Right lobe of liver (tissue), 4 donors: ENCODE measurements around the gene LANCL2.

Source experiments
- CTCF ChIP-seq, 4 donors: fragments of 200-600 bp in 3 of 4; fragments of 450-650 bp in 1 of 4; IDR thresholded peaks; one replicate each; pipeline versions ENCODE4 v1.5.1 to v1.8.0; 2016 to 2022; ENCODE audit warnings: antibody characterized with exemption in 4 of 4, mild to moderate bottlenecking in 2 of 4
- POLR2A ChIP-seq: fragments of 450-650 bp; IDR thresholded peaks from one replicate; pipeline ENCODE4 v1.6.1; 2017; ENCODE audit warnings: antibody characterized with exemption, mild to moderate bottlenecking
- donor health status: DM: no; HTN: no; CAD: no.
- donor health status: DM: no; HTN: no; CAD: no.
- donor health status: DM: no; HTN: yes; CAD: no.

- TF ChIP-seq POLR2A, result no peak
- no peak for TF ChIP-seq CTCF (IDR thresholded peaks at IDR 0.05)
Observed at GRCh38 chr7:55436457-55436856, 71.3 kb downstream of the LANCL2 start.
